Stimulated activated CD8-positive, alpha-beta memory T cell treated with anti-CD3 and anti-CD28 coated beads, Interleukin-7, amount 100 ng/mL, for 48 hours (primary cell): ENCODE data around the gene HEBP1.
"Not testable (repeated sequence)": the region's sequence is repeated elsewhere in the genome, so short reads cannot be mapped to it uniquely, and the experiment has no call there.

Experiments
- DNase-seq, 2 donors: peaks; one replicate each; pipeline ENCODE4 v3.0.0-alpha.2; 2020; ENCODE audit warnings: low read depth in 1 of 2; ENCODE audit errors: extremely low read depth in 1 of 2

HEBP1 gene

GRCh38 chr12:12999959-13000615, at the start of gene HEBP1:
HEBP1 (minus strand) TSS chr12:13000265; CDS start chr12:13000114, 151 bp downstream.
- peak; percentile 88 to 91 for DNase-seq

GRCh38 chr12:13049816-13050215, 49.8 kb upstream of the HEBP1 start:
- no peak for DNase-seq

GRCh38 chr12:13046964-13047363, 46.9 kb upstream of the HEBP1 start:
- no peak for DNase-seq

GRCh38 chr12:13045816-13046215, 45.8 kb upstream of the HEBP1 start:
- no peak for DNase-seq

- DNase-seq, result no peak
These were observed 44.8 kb upstream of the HEBP1 start for GRCh38 chr12:13044906-13045299.

- peak; percentile 42 to 59 for DNase-seq
These were observed 44.2 kb upstream of the HEBP1 start, which contains the start of gene FAM234B for GRCh38 chr12:13044002-13044905. FAM234B (plus strand) TSS chr12:13044381; CDS start chr12:13044404, 23 bp downstream.

GRCh38 chr12:13042666-13043230, 42.7 kb upstream of the HEBP1 start:
- no peak for DNase-seq

- no peak for DNase-seq
These were observed 41.2 kb upstream of the HEBP1 start for GRCh38 chr12:13041224-13041623.

GRCh38 chr12:13039328-13039956, 39.4 kb upstream of the HEBP1 start:
- no peak for DNase-seq

- no peak for DNase-seq
These were observed 38.6 kb upstream of the HEBP1 start for GRCh38 chr12:13038491-13039161.

GRCh38 chr12:13036881-13037280, 36.8 kb upstream of the HEBP1 start:
- no peak for DNase-seq

GRCh38 chr12:13035335-13035734, 35.3 kb upstream of the HEBP1 start:
- DNase-seq, result not testable (repeated sequence)

- no peak for DNase-seq
These were observed 33.4 kb upstream of the HEBP1 start for GRCh38 chr12:13033476-13033875.

- no peak for DNase-seq
These were observed 32.1 kb upstream of the HEBP1 start for GRCh38 chr12:13032164-13032563.

- no peak for DNase-seq
These were observed 30.7 kb upstream of the HEBP1 start for GRCh38 chr12:13030541-13031291.

GRCh38 chr12:13028825-13029570, 28.9 kb upstream of the HEBP1 start:
- no peak for DNase-seq

GRCh38 chr12:13027508-13027907, 27.4 kb upstream of the HEBP1 start:
- DNase-seq, result no peak

GRCh38 chr12:13027032-13027431, 27.0 kb upstream of the HEBP1 start:
- no peak for DNase-seq

- DNase-seq, result no peak
These were observed 26.2 kb upstream of the HEBP1 start for GRCh38 chr12:13026286-13026685.
